Stimulated activated CD8-positive, alpha-beta memory T cell treated with anti-CD3 and anti-CD28 coated beads, Interleukin-4, amount 100 ng/mL, for 24 hours (primary cell): Measurements from ENCODE around the gene SPATA22.
"Not testable (repeated sequence)": the region's sequence is repeated elsewhere in the genome, so short reads cannot be mapped to it uniquely, and the experiment has no call there.

ENCODE experiments used
- DNase-seq: peaks from one replicate; pipeline ENCODE4 v3.0.0-alpha.2; 2020; ENCODE audit warnings: low read depth

The SPATA22 gene, protein sequence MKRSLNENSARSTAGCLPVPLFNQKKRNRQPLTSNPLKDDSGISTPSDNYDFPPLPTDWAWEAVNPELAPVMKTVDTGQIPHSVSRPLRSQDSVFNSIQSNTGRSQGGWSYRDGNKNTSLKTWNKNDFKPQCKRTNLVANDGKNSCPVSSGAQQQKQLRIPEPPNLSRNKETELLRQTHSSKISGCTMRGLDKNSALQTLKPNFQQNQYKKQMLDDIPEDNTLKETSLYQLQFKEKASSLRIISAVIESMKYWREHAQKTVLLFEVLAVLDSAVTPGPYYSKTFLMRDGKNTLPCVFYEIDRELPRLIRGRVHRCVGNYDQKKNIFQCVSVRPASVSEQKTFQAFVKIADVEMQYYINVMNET

DNA sequence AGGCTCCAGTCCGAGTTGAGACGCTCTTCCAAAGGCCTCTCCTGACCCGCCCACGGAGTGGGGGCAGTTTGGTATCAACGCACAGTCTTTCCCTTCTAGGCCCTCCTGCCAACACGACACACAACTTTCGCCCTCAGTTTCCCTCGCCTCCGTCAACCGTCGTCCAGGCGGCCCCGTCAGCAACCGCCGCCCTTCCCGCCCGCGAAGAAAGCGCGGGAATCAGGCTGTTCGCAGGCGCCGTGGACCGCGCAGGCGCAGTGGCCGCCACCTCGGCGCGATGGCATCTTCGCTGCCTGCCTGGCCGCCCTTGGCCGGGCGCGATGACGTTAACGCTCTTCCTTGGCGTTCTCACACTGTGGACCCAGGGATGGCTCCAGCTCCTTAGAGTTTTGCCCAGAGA, at the start of gene SPATA22:
Gene SPATA22 (minus strand): TSS at position 221 of the 400 bp plus-strand sequence. CDS start 2,494 bp downstream, outside the sequence.
- no peak for DNase-seq

- not testable (repeated sequence) for DNase-seq
These were observed 47.9 kb upstream of the SPATA22 start for GRCh38 chr17:3519472-3519871.

DNA sequence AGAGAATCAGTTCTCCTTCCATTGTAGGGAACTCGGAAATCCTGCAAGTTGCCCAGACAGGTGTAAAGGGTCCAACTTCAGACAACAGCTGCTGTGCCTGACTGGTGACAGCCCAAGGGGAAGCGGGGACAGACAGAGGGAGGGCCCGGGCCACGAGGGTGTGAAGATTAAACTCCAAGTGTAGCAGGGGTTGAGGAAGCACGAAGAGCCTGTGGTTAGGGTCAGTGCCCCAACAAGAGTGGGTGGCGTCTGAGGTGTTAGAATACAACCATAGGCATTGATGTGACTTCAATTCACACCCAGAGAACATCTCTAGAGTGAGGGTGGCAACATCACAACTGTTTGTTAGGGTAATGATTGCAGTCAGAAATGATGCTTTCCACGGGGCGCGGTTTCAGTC, 43.3 kb upstream of the SPATA22 start:
- DNase-seq, result no peak

DNA sequence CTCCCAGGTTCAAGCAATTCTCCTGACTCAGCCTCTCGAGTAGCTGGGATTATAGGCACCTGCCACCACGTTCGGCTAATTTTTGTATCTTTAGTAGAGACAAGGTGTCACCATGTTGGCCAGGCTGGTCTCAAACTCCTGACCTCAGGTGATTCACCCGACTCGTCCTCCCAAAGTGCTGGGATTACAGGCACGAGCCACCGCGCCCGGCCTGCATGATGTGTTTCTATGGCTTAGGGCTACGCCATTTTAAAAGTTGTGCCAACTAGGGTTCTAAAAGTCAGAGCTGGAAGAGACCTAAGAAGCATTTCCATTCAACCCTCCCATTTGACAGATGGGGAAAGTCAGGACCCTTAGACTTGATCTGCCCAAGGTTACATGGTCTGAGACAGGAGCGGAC, 42.5 kb upstream of the SPATA22 start:
- DNase-seq, result not testable (repeated sequence)

GRCh38 chr17:3513305-3514035, 41.9 kb upstream of the SPATA22 start:
- no peak for DNase-seq

- DNase-seq, result no peak
These were observed 41.0 kb upstream of the SPATA22 start for GRCh38 chr17:3512505-3513171.

GRCh38 chr17:3511852-3512504, 40.4 kb upstream of the SPATA22 start:
- DNase-seq, result no peak

GRCh38 chr17:3510090-3510489, 38.5 kb upstream of the SPATA22 start:
- DNase-seq, result no peak

GRCh38 chr17:3507869-3508268, 36.2 kb upstream of the SPATA22 start:
- DNase-seq, result no peak

DNA sequence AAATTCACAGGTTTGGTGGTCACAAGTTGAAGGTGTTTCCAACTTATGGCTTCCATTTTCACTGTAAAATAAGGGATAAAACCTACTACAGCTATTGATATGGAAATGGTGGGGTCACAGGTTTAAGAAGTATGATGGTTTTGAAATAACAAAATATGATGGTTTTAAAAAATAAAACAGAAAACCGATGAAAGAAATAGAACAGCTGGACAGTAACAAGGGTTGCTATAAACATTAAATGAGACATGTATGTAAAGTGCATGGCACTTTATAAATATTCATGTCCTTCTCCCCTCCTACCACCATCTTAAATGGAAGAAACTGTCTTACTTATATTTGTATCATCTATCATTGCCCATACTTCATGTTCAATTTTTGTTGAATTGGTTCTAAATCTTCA, 35.5 kb upstream of the SPATA22 start:
- DNase-seq, result no peak

GRCh38 chr17:3506054-3506453, 34.4 kb upstream of the SPATA22 start:
- no peak for DNase-seq

GRCh38 chr17:3505008-3505407, 33.4 kb upstream of the SPATA22 start:
- no peak for DNase-seq

- DNase-seq, result no peak
These were observed 31.7 kb upstream of the SPATA22 start for GRCh38 chr17:3503285-3503684.

DNA sequence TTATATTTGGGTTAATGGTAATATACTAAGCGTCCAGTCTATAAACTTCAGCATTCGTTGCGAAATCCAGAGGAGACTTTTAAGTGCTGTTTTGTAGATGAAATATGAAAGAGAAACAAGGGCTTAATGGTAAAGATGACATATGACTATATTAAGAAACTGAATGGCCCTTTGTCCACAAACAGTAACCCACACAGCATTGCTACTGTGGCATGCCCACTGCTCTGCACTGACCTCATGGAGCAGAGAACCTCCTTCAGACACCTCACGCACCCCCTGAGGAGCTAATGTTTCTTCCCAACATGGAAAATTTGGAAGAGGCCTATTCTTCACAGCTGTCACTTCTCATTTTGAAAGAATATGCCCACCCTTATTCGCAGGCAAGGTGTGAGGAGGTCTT, 30.8 kb upstream of the SPATA22 start:
- DNase-seq, result no peak

DNA sequence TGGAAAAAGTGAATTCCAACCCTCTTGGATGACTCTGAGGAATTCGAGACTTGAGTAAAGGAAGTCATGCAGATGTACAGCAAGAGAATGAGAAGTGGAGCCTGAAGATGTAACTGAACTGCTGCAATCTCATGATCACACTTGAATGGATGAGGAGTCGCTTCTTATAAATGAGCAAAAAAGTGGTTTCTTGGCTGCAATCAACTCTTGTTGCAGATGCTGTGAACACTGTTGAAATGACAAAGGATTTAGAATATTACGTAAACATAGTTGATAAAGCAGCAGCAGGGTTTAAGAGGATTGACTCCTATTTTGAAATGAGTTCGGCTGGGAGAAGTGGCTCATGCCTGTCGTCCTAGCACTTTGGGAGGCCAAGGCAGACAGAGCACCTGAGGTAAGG, 29.7 kb upstream of the SPATA22 start:
- no peak for DNase-seq

DNA sequence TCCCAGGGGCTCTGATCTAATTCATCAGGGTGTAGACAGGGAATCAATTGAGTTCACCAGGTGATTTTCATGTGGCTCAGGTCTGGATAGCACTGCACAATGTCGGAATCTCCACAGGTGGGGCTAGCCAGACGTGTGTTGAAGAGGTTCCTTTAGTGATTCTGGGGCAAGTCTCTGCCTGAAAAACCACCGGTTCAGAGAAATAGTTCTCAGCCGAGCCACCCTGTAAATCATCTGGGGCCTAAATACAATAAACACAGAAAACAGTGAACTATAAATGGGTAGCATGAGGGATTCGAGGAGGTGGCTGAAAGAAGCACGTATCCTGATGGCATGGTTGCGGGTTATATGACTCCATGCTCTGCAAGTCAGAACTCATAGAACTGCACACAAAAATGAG, 25.5 kb upstream of the SPATA22 start:
- DNase-seq, result no peak

DNA sequence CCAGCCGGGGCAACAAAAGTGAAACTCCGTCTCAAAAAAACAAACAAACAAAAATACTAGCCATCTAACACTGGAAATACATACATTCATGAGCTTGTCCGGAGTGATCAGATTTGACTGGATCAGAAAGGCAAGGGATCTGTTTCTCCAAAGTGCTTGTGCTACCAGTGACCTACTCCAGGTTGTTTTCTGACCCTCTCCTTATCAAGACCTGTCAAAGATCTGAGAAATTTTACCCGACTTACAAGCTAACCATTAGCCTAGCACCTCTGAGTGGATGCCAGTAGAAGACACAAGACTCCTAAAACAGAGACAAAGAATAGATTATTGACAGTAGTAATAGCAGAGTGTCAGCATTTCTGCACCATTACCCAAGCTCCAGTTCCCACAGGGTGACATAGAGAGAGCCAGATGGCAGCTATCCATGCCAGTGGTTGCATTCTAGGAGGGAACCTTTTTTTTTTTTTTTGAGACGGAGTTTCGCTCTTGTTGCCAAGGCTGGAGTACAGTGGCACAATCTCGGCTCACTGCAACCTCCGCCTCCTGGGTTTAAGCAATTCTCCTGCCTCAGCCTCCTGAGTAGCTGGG, 14.0 kb upstream of the SPATA22 start:
- no peak for DNase-seq

GRCh38 chr17:3482852-3483251, 11.2 kb upstream of the SPATA22 start:
- no peak for DNase-seq

GRCh38 chr17:3479988-3480387, 8.4 kb upstream of the SPATA22 start:
- DNase-seq, result no peak

- no peak for DNase-seq
These were observed 4.4 kb upstream of the SPATA22 start, which contains the start of gene ASPA for GRCh38 chr17:3475812-3476610. ASPA (plus strand) TSS chr17:3475997; CDS start chr17:3476160, 163 bp downstream.

DNA sequence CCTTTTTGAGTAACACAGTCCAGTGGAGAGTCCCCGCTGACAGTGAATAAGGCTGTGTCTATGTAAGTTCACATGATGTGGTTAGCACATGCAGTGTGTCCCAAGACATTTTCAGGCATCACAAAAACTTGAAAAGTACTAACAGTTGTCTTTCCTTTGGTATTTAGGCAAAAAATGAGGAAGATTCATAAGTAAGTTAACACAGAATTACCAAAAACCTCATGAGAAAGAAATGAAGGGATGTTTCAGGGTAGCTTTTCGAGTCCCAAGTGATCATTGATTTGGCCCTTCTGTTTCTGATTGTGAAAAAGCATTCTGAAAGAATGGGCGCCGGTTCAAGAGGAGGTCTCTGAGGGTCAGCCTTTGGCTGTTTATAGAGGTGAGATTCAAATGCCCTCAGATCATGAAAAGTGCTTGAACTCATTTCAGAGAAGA, 3.6 kb upstream of the SPATA22 start:
- no peak for DNase-seq
